ENCODE results near the gene PACSIN1.

The PACSIN1 gene

DNA sequence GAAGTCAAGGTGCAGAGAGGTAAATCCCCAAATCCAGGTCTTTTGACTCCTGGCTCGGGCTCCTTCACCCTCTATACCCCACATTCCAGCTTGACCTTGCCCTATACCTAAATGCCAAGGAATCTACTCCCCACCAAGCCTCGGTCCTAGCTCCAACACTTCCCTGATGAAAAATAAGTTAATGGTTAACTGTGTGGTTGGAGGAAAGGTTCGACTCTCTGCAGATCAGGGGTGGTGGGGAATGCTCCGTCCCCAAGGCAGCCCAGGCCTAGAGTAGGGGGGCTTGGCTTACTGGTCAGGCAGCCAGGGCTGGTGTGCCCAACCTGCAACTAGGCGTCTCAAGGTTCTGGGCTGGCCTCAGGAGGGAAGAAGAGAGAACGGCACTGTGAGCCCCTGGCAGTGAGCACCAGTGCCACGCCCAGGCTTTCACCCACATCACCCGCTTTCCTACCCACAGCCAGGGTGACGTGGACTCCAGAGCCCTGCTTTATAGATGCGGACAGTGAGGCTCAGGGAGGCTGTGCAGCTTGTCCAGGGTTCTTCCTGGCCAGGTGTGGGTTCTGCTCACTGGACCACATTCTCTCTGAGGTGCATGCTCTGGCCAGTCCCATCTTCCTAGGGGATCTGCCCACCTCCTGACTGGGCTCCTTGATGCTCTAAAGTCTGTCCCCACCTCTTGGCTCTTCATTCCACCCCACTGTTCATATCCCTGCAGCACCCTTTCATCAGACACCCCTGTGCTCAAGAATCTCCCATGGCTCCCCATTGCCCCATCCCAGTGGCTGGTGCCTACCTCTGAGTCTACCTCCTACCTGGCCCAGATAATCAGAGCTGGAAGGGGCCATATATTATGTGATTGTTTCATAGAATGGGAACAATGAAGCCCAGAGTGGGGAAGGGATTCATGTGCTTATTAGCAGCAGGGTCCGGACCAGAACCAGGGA, 82.1 kb downstream of the PACSIN1 start:
- no peak for DNase-seq

DNA sequence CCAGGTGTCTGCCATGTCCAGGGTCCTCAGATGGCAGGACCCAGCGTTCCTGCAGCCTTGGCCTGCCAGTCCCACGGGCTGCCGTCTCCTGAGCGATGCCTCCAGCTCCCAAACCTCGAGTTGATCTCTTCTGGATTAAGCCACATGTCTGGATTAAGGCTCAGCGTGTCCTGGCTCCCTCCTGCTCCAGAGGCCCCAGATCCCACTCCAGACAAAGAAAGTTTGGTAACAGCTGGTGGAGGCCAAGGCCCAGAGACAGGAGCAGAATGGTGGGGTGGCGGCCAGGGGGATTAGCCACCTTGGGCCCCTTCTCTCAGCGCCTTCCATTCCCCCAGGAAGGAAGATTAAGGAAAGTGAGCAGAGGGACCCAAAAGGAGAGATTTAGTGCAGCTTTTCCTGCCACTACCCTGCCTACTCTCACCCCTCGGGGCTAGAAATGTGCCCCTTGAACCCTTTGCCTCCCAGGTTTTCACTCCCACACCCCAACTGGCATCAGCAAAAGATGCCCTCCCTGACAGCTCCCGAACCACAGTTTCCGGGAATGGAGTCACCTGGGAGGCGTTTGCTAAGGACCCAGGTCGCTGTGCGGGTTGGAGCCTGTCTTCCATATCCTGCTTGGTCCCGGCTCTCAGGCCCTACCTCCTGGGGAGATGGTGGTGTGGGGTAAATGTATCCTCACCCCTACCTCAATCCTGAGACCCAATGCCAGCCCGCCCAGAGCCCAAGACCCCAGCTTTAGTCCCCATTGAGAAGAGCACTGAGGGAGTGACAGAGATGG, 83.3 kb downstream of the PACSIN1 start:
- DNase-seq, result no peak

- no peak for DNase-seq
Measured at GRCh38 chr6:34549804-34550202, 83.9 kb downstream of the PACSIN1 start.

DNA sequence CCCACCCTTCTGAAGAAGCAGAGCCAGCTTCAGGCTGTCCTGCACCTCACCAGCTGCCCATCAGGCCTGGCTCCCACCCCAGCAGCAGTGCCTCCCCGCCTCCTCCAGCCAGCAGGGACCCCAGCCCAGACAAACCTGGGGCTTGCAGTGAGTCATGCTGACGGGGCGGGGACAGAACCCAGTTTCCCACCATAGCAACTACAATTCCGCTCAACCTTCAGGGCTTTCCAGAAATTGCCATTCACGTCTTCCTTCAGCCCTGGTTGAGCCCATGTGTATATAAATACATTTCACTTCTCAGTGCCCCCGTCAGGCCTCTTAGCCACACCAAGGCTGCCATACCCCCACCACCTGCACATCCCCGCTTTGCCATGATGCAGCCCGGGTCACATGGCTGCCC, 85.8 kb downstream of the PACSIN1 start:
- DNase-seq, result no peak

- DNase-seq, result no peak
Measured at GRCh38 chr6:34552620-34553019, 86.7 kb downstream of the PACSIN1 start.

DNA sequence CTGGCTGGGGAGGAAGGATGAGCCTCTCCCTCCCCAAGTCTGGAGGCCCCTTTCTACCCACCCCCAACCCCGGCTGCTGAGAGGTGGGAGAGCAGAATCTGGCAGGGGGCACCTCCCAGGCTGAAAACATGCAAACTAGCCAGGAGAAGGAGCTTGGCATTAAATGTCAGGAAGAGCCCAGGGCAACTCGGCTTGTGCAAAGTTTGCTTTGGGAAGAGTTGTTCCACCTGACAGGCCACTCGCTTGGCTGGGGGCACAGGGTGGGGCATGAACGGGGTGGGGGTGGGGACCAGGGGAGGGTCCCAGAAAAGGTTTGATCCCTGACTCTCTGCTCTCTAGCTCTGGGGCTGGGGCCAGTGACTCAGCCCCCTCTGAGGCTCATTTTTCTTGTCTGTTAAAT, 87.3 kb downstream of the PACSIN1 start:
- no peak for DNase-seq

- DNase-seq, result no peak
Measured at GRCh38 chr6:34553750-34554149, 87.9 kb downstream of the PACSIN1 start.

GRCh38 chr6:34554291-34555006, 88.6 kb downstream of the PACSIN1 start:
- no peak for DNase-seq

DNA sequence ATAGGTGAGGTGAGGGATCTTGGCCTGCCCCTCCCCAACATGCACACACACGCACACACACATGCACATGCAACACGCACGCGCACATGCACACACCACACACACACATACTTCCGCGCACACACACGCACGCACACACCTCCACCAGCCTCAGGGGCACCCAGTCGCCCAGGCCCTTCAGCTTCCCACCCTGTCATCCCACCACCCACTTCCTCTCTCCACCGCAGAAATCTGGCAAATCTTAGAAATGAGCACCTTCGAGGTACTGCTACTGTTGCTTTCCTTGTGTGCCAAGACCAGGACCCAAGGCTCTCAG, 89.1 kb downstream of the PACSIN1 start:
- DNase-seq, result no peak

- no peak for DNase-seq
Measured at GRCh38 chr6:34555328-34555727, 89.5 kb downstream of the PACSIN1 start.

DNA sequence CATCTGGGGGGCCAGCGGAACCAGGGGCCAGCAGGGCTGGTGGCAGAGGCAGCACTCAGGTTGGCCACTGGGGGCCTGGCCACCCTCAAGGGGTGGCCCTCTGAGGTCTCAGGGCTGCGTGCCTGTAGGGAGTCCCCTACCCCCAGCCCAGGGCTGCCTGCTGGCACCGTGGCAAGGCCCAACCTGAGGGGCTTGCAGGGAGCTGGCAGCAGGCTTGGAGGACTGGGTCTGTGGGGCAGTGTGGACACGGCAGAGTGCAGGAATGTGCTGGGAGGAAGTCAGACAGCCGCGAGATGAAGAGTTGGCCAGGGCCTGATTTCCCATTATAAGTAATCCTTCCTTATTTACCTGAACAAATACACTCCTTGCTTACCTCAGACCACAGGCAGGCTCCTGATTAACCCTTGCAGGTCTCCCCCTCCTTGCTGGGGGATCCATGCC, 90.2 kb downstream of the PACSIN1 start, which contains the start of gene SPDEF:
SPDEF (minus strand) TSS at position 299 of the 441 bp plus-strand sequence. CDS start 11,874 bp downstream, outside the sequence.
- no peak for DNase-seq

- no peak for DNase-seq
Measured at GRCh38 chr6:34556493-34556892, 90.6 kb downstream of the PACSIN1 start.

DNA sequence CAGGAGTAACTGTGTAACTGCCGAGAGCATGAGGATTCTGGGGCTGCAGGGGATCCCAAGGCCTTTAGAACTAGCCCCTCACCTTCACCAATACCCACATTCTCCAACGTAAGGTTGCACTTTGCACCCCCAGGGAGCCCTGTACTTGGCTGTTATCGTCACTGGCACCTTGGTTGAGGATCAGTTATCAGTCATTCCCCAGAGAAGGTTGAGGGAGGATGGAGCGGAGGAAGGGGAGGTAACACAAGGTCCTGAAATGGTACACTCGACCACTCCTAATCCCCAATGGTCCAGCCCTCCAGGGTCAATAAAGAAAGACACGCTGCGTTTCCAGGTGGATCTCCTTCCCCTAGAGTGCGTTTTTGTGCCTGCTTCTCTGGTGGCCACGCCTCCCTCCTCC, 91.4 kb downstream of the PACSIN1 start:
- no peak for DNase-seq

GRCh38 chr6:34558172-34558714, 92.4 kb downstream of the PACSIN1 start:
- no peak for DNase-seq

DNA sequence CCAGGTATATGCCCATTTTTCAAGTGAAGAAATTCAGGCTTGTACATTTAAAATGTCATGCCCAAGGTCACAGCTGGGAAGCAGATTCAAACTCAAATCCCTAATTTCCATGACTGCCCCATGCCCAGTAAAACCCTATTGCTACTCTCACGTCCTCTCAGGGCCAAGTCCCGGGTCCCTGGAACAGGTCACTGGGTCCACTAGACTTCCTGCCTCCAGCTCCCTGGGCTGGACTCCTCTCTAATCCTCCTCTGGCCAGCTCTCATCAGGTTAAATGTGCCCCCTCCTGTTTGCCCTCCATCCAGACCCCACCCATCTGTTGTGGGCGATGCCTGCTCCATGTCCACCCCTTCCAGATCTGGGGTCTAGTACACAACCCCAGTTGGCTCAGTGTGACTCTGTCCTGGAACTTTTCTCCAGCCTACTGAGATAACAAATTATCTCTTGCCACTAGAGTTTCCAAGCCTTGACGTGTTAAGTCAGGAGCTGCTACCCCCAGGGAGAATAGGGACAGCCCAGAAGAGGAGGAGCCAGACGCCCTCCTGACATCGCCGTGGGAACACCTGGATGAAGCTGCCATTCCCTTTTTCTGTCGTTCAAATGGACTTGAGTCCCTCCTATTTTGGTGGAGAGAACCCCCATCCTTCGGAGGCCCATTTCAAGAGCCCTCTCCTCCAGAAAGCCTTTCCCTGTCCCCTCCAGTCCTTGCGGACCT, 93.9 kb downstream of the PACSIN1 start:
- DNase-seq, result no peak

DNA sequence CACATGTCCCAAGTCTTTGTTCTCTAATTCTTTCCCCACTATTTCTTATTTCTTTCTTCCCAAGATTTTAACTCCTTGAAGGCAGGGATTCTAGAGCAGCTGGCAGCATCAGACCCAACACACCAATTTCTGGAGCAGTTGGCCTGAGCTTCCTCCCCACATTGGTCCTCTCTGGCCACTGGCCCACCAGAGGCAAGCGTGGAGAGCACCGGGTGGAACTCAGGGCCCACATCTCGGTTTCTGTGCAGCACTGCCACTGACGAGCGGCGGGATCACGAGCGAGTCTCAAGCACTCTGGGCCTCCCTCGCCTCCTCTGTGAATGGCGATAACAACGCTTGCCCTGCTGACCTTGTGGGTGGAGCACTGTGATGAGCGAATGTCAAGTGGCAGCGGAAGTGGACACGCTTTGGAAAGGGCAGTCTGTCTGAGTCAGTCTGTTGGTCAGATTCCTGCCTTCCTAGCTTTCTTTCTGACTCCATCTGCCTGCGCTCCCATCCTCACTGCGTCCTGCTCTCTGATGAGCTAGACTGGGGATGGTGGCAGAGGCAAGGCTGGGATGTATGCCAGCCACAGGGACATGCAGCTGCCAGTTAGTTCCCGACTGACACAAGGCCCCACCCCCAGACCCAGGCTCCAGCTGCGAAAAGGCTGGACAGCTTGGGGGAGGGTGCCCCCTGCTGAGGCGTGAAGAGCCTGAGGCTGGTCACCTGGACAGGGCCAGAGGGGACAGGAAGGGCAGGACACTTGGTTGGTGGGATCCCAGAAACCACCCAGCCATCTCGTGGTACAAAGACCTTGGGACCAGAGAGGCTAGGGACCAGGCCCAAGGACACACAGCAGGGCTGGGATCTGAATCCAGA, 94.7 kb downstream of the PACSIN1 start:
- DNase-seq, result peak; percentile 8

- no peak for DNase-seq
Measured at GRCh38 chr6:34561227-34561530, 95.3 kb downstream of the PACSIN1 start.

GRCh38 chr6:34562350-34562749, 96.5 kb downstream of the PACSIN1 start:
- no peak for DNase-seq

GRCh38 chr6:34562861-34563512, 97.1 kb downstream of the PACSIN1 start:
- DNase-seq, result no peak

DNA sequence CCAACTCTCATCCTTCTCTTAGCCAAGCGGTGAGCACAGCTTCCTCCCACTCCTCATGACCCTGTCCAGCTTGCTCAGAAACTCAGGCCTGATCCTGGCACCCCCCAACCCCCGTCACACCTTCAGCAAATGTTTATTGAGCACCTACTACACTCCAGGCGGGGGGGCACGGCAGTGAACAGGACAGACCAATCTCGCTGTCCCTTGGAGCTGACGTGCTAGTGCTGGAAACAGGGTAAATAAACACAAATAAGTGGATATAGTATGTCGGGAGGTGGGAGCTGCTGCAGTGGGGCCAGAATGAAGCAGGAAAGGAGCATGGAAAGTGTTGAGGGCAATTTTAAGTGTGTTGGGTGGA, 97.6 kb downstream of the PACSIN1 start:
- no peak for DNase-seq

DNA sequence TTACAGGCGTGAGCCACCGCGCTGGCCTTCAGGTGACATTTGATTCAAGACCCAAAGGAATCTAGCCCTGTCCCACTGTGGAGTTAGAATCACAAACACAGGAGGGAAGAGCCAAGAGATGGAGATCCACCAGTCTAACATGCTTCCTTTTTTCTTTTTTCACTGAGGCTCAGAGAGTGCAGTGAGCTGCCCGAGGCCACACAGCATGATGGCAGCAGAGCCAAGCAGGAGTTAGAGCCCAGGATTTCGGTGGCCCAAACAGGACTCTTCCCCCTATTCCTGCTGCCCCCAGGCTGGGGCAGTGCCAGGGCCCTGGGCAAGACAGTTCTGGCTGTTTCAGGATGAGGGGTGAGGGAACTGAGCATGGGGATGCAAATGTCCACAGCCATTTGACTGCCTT, 98.3 kb downstream of the PACSIN1 start:
- DNase-seq, result no peak

Measured in fibroblast of skin of right biceps (primary cell).